Endothelial cell of umbilical vein (primary cell): ENCODE data around the gene SFMBT1. TPM values are rescaled to one million over a fixed set of nuclear protein-coding genes. Genes with fewer than 3 reads are reported as not detected.

ENCODE experiments used
- BruUV-seq: library from RNA; stranded (reverse); fragments of 400-500 nt; replicated peaks from 2 replicates; lab custom pipeline; 2021; lab: Mats Ljungman, UMichigan
- CTCF ChIA-PET: fragments of 300-600, 350-600 bp; sonication (Branson Sonifier 250); formaldehyde crosslinking; loops from one replicate; lab custom pipeline; 2021; ENCODE audit warnings: antibody characterized with exemption, inconsistent platforms; lab: Charles Lee
- POLR2A ChIA-PET: fragments of 300-600, 350-600 bp; sonication (Branson Sonifier 250); formaldehyde crosslinking; loops from one replicate; lab custom pipeline; 2021; ENCODE audit warnings: antibody characterized with exemption, inconsistent platforms; lab: Charles Lee
- DNase-seq: peaks from one replicate; pipeline ENCODE4 v3.0.0-alpha.2; 2011; ENCODE audit warnings: low read depth, low spot score
- FAIRE-seq: peaks from 2 replicates; lab custom pipeline; 2011; peaks lifted over from hg19 to GRCh38; lab: Jason Lieb, UNC
- H2AFZ ChIP-seq: 2 replicates; pipeline ENCODE4 v1.6.0; 2012; ENCODE audit warnings: low read depth, low read length, control low read depth, inconsistent platforms
- H3K27ac ChIP-seq: 2 replicates; pipeline ENCODE4 v1.5.1; 2011; ENCODE audit warnings: low read depth, mild to moderate bottlenecking, control low read depth, low read length, moderate library complexity; ENCODE audit not compliant: insufficient read depth
- H3K27me3 ChIP-seq, 2 experiments: 2 replicates each; pipeline versions ENCODE4 v1.6.0 to v1.6.1; 2011; ENCODE audit warnings: low read length in 2 of 2, mixed read lengths in 1 of 2; ENCODE audit not compliant: control insufficient read depth in 2 of 2, insufficient read depth in 2 of 2
- H3K36me3 ChIP-seq, 2 experiments: 2 replicates in 1 of 2; 3 replicates in 1 of 2; pipeline ENCODE4 v1.5.1; 2011; ENCODE audit warnings: low read length in 2 of 2, mild to moderate bottlenecking in 1 of 2, moderate library complexity in 1 of 2; ENCODE audit not compliant: control insufficient read depth in 2 of 2, insufficient read depth in 2 of 2; ENCODE audit errors: extremely low read depth in 1 of 2
- H3K4me1 ChIP-seq: 3 replicates; pipeline ENCODE4 v1.5.1; 2011; ENCODE audit warnings: mild to moderate bottlenecking, low read length; ENCODE audit not compliant: control insufficient read depth, insufficient read depth; ENCODE audit errors: extremely low read depth
- H3K4me2 ChIP-seq: 2 replicates; pipeline ENCODE4 v1.6.1; 2011; ENCODE audit warnings: low read length, control low read depth, mixed read lengths; ENCODE audit not compliant: insufficient read depth
- H3K4me3 ChIP-seq, 3 experiments: fragments of 200-600 bp in 1 of 3; sonication (generic), shearing (Covaris generic) in 1 of 3; replicated peaks in 1 of 3; 2 replicates each; pipeline ENCODE4 v1.5.1; 2011 to 2016; ENCODE audit warnings: control low read depth in 3 of 3, low read length in 3 of 3, mild to moderate bottlenecking in 2 of 3, inconsistent platforms in 1 of 3, low read depth in 1 of 3, moderate library complexity in 1 of 3; ENCODE audit not compliant: insufficient read depth in 1 of 3
- H3K79me2 ChIP-seq: 2 replicates; pipeline ENCODE4 v1.6.0; 2012; ENCODE audit warnings: low read length, inconsistent platforms; ENCODE audit not compliant: control insufficient read depth, insufficient read depth
- H3K9ac ChIP-seq: replicated peaks from 2 replicates; pipeline ENCODE3; 2011; ENCODE audit warnings: low read length, control low read depth; ENCODE audit not compliant: insufficient read depth; ENCODE audit errors: extremely low read depth
- H3K9me1 ChIP-seq: replicated peaks from 3 replicates; pipeline ENCODE4 v1.6.0; 2011; ENCODE audit warnings: mild to moderate bottlenecking, low read length; ENCODE audit not compliant: control insufficient read depth, insufficient read depth; ENCODE audit errors: extremely low read depth
- H3K9me3 ChIP-seq: replicated peaks from 2 replicates; pipeline ENCODE4 v1.5.1; 2012; ENCODE audit warnings: low read length, inconsistent platforms; ENCODE audit not compliant: control insufficient read depth, insufficient read depth
- H4K20me1 ChIP-seq: replicated peaks from 2 replicates; pipeline ENCODE3; 2011; ENCODE audit warnings: mild to moderate bottlenecking, low read length; ENCODE audit not compliant: control insufficient read depth, insufficient read depth; ENCODE audit errors: extremely low read depth
- EZH2 ChIP-seq: IDR thresholded peaks from 2 replicates; pipeline ENCODE4 v1.6.1; 2012; ENCODE audit warnings: borderline replicate concordance, low read depth, mild to moderate bottlenecking, moderate library complexity, low read length, inconsistent platforms; ENCODE audit not compliant: severe bottlenecking
- FOS ChIP-seq: IDR thresholded peaks from 2 replicates; pipeline ENCODE4 v1.6.1; 2011; ENCODE audit warnings: mild to moderate bottlenecking, low read length, moderate library complexity, borderline replicate concordance; ENCODE audit not compliant: insufficient read depth
- GATA2 ChIP-seq: IDR thresholded peaks from 2 replicates; pipeline ENCODE4 v1.7.0; 2011; ENCODE audit warnings: low read depth, mild to moderate bottlenecking, moderate library complexity, mixed read lengths, low read length; ENCODE audit not compliant: insufficient read length, insufficient read depth
- JUN ChIP-seq: IDR thresholded peaks from 2 replicates; pipeline ENCODE4 v1.6.1; 2011; ENCODE audit warnings: borderline replicate concordance, low read depth; ENCODE audit not compliant: insufficient read length, insufficient read depth
- MYC ChIP-seq: IDR thresholded peaks from one replicate; pipeline ENCODE4 v1.6.1; 2011; ENCODE audit warnings: mild to moderate bottlenecking, low read depth, low read length
- POLR2A ChIP-seq: IDR thresholded peaks from 2 replicates; pipeline ENCODE4 v1.6.1; 2012; ENCODE audit warnings: low read depth, mild to moderate bottlenecking, control low read depth, low read length
- POLR2AphosphoS5 ChIP-seq: IDR thresholded peaks from 2 replicates; pipeline ENCODE4 v1.6.1; 2012; ENCODE audit warnings: low read depth, mild to moderate bottlenecking, control low read depth, low read length, moderate library complexity; ENCODE audit not compliant: insufficient read depth
- dilution Hi-C: fragments of 300-500 bp; cut with MboI; formaldehyde crosslinking; loops from one replicate; pipeline ENCODE4 v1.15.0; 2019; ENCODE audit warnings: low sequenced_read_pairs; ENCODE audit not compliant: extremely low pct_ligation_motif_present
- intact Hi-C: fragments of 100-400 bp; cut with micrococcal nuclease; formaldehyde crosslinking; loops from one replicate; pipeline ENCODE4 v1.10.0; 2022
- polyA plus RNA-seq, 4 experiments: library from polyadenylated mRNA; depleted of rRNA in 3 of 4; stranded (reverse) in 3 of 4; unstranded in 1 of 4; fragments of >200 nt; gene quantifications; 2 replicates each; pipeline versions ENCODE4 v1.2.1 to v1.2.3, GENCODE V29; 2011 to 2012; ENCODE audit warnings: missing spikeins in 1 of 4
- total RNA-seq: library from RNA; stranded (reverse); gene quantifications from 2 replicates; pipeline ENCODE4 v1.2.3, GENCODE V29; 2021
- TF ChIP-seq, protein P1 (sequence below): IDR thresholded peaks from 2 replicates; pipeline ENCODE4 v1.6.1; 2011; ENCODE audit not compliant: insufficient read depth, insufficient read length
- TF ChIP-seq, protein P2 (sequence below), 2 donors: IDR thresholded peaks; 1 replicate in 1 of 2; 2 replicates in 1 of 2; pipeline ENCODE4 v1.5.1; 2011; ENCODE audit warnings: low read length in 2 of 2, mild to moderate bottlenecking in 2 of 2, moderate library complexity in 2 of 2, control low read depth in 1 of 2, inconsistent platforms in 1 of 2, low read depth in 1 of 2; ENCODE audit not compliant: insufficient read depth in 1 of 2; ENCODE audit errors: extremely low read depth in 1 of 2

Gene SFMBT1
- total and polyA plus RNA-seq, 2 donors (not counting 3 experiments of a cell fraction or from before 2014, with no cell fraction given): 1.8 to 6.0 TPM

DNA sequence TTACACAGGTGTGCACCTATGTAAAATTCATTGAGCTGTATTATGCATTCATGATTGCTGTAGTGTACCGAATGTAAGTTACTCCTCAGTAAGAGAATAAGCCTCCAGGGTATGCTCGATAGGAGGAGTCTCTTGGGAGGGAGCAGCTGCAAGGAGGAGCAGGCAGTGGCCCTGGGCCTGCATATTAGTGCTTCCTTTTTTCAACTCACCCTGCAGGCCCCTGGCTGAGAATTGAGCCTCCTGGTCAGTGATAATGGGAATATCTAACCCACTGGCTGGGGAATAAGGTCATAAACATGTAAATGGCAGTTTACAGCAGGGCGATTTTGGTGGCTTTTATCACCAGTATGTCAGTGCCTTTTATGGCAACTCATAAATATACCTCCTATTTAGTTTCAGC is 21.7 kb upstream of the SFMBT1 start:
- intact Hi-C loops: no loop called here
- H3K79me2 ChIP-seq: no peaks in the 10 kb centered on the region
- POLR2A ChIA-PET: no interaction called here
- no peak for TF ChIP-seq MYC
- TF ChIP-seq GATA2: no peak
- TF ChIP-seq, protein P1, sequence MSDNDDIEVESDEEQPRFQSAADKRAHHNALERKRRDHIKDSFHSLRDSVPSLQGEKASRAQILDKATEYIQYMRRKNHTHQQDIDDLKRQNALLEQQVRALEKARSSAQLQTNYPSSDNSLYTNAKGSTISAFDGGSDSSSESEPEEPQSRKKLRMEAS: no peak
- no peak for TF ChIP-seq POLR2A
- TF ChIP-seq FOS: no peak
- no peak for TF ChIP-seq EZH2
- TF ChIP-seq, protein P2, sequence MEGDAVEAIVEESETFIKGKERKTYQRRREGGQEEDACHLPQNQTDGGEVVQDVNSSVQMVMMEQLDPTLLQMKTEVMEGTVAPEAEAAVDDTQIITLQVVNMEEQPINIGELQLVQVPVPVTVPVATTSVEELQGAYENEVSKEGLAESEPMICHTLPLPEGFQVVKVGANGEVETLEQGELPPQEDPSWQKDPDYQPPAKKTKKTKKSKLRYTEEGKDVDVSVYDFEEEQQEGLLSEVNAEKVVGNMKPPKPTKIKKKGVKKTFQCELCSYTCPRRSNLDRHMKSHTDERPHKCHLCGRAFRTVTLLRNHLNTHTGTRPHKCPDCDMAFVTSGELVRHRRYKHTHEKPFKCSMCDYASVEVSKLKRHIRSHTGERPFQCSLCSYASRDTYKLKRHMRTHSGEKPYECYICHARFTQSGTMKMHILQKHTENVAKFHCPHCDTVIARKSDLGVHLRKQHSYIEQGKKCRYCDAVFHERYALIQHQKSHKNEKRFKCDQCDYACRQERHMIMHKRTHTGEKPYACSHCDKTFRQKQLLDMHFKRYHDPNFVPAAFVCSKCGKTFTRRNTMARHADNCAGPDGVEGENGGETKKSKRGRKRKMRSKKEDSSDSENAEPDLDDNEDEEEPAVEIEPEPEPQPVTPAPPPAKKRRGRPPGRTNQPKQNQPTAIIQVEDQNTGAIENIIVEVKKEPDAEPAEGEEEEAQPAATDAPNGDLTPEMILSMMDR (IDR thresholded peaks at IDR 0.05; ENCODE audit: extremely low read depth in 1 of 2, insufficient read depth in 1 of 2, low read depth in 1 of 2, low read length in 2 of 2): no peak
- no peak for TF ChIP-seq JUN
- no peak for TF ChIP-seq POLR2AphosphoS5
- no peak for DNase-seq
- peaks cover 7% of the 10 kb centered on the region in 2 experiments for H3K27me3 ChIP-seq
- no peak overlapping the region for H3K4me2 ChIP-seq
- H3K9me1 ChIP-seq: no peaks in the 10 kb centered on the region
- no peak overlapping the region for H3K27ac ChIP-seq
- H3K4me1 ChIP-seq: no peaks in the 10 kb centered on the region
- no peak overlapping the region for H3K4me3 ChIP-seq
- dilution Hi-C loops: no loop called here
- no peak for FAIRE-seq
- no peak overlapping the region for H3K9ac ChIP-seq
- CTCF ChIA-PET: no interaction called here
- no peaks in the 10 kb centered on the region for H4K20me1 ChIP-seq
- no peaks in the 10 kb centered on the region for H3K9me3 ChIP-seq
- no peaks in the 10 kb centered on the region for H3K36me3 ChIP-seq
- H2AFZ ChIP-seq: no peak overlapping the region
- no TSS peak for BruUV-seq
